Activated naive CD8-positive, alpha-beta T cell treated with anti-CD3 and anti-CD28 coated beads, Interleukin-2, amount 50 U/mL, for 24 hours (primary cell): ENCODE data around the gene GRIN3B.

Source experiments
- ATAC-seq: fragments of 150-1000 bp; cut with Tn5 transposase; one replicate; pipeline ENCODE4 v1.10.0; 2021
- DNase-seq: peaks from one replicate; pipeline ENCODE4 v3.0.0; 2021
- H3K27ac Mint-ChIP-seq: one replicate; pipeline ENCODE4 v1.8.0; 2021; ENCODE audit warnings: mild to moderate bottlenecking, mixed read lengths
- H3K27me3 Mint-ChIP-seq: one replicate; pipeline ENCODE4 v1.8.0; 2021; ENCODE audit warnings: mixed read lengths
- H3K36me3 Mint-ChIP-seq: one replicate; pipeline ENCODE4 v1.8.0; 2021; ENCODE audit warnings: low read depth, mixed read lengths
- H3K4me1 Mint-ChIP-seq: one replicate; pipeline ENCODE4 v1.8.0; 2021; ENCODE audit warnings: mixed read lengths
- H3K4me3 Mint-ChIP-seq: one replicate; pipeline ENCODE4 v1.8.0; 2021; ENCODE audit warnings: mild to moderate bottlenecking, moderate library complexity, mixed read lengths
- H3K9me3 Mint-ChIP-seq: one replicate; pipeline ENCODE4 v1.8.0; 2021; ENCODE audit warnings: mixed read lengths

Gene GRIN3B

DNA sequence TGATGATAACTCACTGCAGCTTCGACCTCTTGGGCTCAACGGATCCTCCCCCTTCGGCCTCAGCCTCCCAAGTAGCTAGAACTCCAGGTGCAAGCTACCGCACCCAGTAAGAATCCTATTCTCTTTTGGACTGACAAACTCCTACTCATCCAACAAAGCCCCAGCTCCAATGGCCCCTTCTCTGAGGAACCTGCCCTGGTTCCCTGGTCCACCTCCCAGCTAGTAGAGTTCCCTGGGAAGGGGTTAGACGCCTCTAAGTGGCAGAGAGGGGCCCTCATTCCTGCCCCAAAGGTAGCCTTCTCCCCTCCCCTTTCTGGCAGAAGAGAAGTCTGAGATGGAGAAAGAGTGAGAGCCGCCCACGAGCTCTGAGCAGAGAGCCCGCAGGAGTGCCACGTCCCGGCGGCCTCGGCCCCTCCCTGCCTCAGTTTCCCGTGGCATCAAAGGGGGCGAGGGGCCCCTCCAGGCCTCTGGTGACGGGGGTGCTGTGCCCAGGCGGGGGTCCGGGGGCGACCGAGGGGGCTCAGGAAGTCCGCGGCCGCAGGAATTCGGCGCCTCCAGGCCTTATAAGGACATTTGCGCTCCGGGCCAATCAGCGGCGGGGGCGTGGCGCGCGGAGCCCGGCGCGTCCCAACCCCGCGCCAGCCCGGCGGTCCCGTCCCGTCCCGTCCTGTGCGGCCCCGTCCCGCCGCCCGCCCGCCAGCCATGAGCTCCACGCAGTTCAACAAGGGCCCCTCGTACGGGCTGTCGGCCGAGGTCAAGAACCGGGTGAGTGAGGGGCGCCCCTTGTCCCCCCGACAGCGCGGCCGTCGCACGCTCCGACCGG lies 26.0 kb downstream of the GRIN3B start, which contains the start of gene CNN2:
Gene CNN2, plus strand, starts transcription at position 649 of the 823 bp plus-strand sequence. Its CDS starts 54 bp downstream, at position 703.
- Mint-ChIP-seq H3K27ac (peak within 1 kb of the TSS; percentile 86), H3K4me3 (peak within 1 kb of the TSS; percentile 83), H3K27me3 (peaks cover 4% of the 10 kb centered on the region), H3K36me3 (peaks cover 2% of the 10 kb centered on the region), H3K4me1 (peaks cover 31% of the 10 kb centered on the region), H3K9me3 (no peaks in the 10 kb centered on the region)
- peak; percentile 77 for DNase-seq
- ATAC-seq, result peak; percentile 69

DNA sequence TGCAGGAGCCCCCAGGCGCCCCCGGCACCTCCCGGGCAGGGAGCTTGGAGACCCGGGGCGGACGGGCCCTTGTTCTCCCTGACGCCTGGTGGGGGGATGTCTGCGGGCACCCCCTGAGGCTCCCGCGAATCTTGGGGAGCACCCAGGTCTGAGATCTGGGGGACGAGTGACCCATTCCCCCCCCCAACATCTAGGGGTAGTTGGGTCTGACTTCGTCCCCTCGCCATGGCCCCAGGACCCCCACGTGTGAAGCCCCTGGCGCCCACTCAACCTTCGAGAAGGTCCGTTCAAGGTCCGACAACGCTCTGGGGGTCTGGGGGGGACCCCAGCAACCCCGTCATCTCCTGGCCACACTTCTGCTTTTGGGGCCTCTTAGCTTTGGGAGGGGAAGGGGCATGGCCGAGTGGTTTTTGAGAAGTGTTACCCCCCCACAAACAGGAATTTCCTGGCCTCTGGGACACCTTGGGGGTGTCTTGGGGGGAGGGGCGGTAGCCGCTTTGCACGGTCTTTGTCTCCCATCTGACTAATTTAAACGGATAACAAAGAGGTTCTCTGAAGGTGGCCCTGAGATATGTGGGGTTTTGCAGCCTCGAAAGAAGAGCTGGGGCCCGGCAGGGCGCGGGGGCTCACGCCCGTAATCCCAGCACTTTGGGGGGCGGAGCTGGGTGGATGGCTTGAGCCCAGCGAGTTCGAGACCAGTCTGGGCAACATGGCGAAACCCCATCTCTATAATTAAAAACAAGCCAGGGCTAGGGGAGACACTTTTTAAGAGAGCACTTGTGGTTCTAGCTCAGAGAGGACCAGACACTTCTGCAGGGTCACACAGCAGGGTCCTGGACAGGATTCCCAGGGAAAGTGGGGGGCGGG lies 26.8 kb downstream of the GRIN3B start:
- Mint-ChIP-seq H3K36me3 (peaks cover under 1% of the 10 kb centered on the region), H3K4me1 (peaks cover 23% of the 10 kb centered on the region), H3K9me3 (no peaks in the 10 kb centered on the region), H3K27me3 (no peaks in the 10 kb centered on the region), H3K4me3 (peak overlapping the region; percentile 83), H3K27ac (peak overlapping the region; percentile 41)
- ATAC-seq, result peak; percentile 21
- peak; percentile 57 for DNase-seq

- DNase-seq (peak; percentile 23), ATAC-seq (peak; percentile 16)
- Mint-ChIP-seq H3K27me3 (no peaks in the 10 kb centered on the region), H3K9me3 (no peaks in the 10 kb centered on the region), H3K4me1 (peaks cover 23% of the 10 kb centered on the region), H3K27ac (no peak overlapping the region), H3K36me3 (peaks cover 6% of the 10 kb centered on the region), H3K4me3 (peak overlapping the region; percentile 83)
Observed at GRCh38 chr19:1027650-1028061, 27.4 kb downstream of the GRIN3B start.

DNA sequence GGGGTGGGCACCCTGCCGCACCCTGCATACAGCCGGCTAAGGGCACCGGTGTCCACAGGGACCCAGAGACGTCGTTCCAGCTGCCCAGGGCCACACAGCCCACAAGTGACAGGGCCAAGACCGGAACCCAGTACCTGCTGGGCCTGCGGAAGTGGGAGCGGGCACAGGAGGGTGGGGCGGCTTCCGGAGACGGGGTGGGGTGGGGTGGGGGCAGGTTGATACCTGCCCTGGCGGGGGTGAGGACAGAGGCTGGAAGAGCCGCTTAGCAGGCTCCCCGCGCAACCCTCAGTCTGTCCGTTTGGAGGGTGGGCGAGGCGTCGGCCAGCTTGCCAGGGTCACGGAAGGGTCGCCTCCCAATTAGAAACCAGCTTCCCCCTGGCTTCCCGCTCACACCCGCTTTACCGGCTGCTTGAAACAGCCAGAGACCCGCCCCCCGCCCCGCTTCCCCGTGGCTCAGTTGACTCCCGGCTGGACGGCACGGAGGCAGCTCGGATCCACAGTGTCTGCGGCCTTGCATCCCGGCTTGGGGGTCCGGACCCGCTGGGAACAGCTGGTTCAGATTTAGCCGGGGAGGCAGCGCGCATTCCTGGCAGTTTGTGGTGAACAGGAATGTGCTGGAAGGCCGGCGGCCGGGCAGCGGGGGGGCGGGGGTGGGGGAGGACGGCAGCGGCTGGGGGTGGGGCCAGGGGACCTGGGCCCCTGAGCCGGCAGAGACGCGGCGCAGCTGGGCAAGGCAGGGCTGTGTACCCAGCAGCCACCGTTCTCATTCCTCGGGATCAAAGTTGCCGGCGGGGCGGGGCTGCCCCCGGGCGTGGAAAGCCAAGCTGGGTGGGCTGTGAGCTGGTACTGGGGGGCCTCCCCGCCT lies 28.1 kb downstream of the GRIN3B start:
- peak overlapping the region; percentile 83 for H3K4me3 Mint-ChIP-seq
- ATAC-seq, result peak; percentile 45
- peaks cover under 1% of the 10 kb centered on the region for H3K9me3 Mint-ChIP-seq
- H3K27ac Mint-ChIP-seq, result no peak overlapping the region
- H3K36me3 Mint-ChIP-seq, result peaks cover 10% of the 10 kb centered on the region
- no peaks in the 10 kb centered on the region for H3K27me3 Mint-ChIP-seq
- peak; percentile 61 for DNase-seq
- H3K4me1 Mint-ChIP-seq, result peaks cover 24% of the 10 kb centered on the region

DNA sequence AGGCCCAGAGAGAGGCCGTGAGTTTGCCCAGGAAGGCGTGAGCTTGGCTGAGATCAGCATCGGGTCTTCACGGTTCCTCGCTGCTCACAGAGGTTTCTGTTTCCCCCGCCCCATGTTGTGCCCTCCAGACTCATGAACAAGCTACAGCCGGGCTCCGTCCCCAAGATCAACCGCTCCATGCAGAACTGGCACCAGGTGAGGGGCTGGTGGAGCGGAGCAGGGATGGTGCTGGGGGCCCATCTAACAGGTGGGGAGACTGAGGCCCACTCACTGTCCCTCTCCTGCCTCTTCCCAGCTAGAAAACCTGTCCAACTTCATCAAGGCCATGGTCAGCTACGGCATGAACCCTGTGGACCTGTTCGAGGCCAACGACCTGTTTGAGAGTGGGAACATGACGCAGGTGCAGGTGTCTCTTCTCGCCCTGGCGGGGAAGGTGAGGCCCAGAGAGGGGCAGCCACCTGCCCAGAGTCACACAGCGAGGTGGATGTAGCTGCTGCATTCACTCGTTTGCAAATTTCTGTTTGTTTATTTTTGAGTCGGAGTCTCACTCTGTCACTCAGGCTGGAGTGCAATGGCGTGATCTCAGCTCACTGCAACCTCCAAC lies 32.1 kb downstream of the GRIN3B start:
- no peak for ATAC-seq
- H3K9me3 Mint-ChIP-seq, result peaks cover 4% of the 10 kb centered on the region
- H3K36me3 Mint-ChIP-seq, result peaks cover 19% of the 10 kb centered on the region
- no peak for DNase-seq
- no peak overlapping the region for H3K4me3 Mint-ChIP-seq
- no peak overlapping the region for H3K27ac Mint-ChIP-seq
- H3K4me1 Mint-ChIP-seq, result peaks cover 20% of the 10 kb centered on the region
- H3K27me3 Mint-ChIP-seq, result no peaks in the 10 kb centered on the region

DNA sequence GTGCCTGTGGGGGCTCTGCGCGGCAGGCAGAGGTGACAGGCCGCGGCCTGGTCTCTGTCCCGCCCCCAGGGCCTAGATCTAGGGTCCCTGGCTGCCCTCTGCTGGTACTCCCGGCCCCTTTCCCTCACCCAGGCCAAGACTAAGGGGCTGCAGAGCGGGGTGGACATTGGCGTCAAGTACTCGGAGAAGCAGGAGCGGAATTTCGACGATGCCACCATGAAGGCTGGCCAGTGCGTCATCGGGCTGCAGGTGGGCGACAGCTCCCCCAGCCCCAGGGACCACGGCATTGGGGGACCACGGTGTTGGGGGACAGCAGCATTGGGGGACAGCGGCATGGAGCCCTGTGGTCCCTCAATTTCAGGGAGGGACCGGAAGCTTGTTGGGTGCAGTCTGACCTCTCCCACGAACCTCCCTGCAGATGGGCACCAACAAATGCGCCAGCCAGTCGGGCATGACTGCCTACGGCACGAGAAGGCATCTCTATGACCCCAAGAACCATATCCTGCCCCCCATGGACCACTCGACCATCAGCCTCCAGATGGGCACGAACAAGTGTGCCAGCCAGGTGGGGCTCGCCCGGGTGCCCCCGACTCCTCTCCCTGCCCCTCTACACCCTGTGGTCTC lies 35.9 kb downstream of the GRIN3B start:
- peaks cover 26% of the 10 kb centered on the region for H3K36me3 Mint-ChIP-seq
- H3K4me3 Mint-ChIP-seq, result no peak overlapping the region
- ATAC-seq (no peak), DNase-seq (no peak)
- H3K4me1 Mint-ChIP-seq, result peaks cover 39% of the 10 kb centered on the region
- H3K27me3 Mint-ChIP-seq, result no peaks in the 10 kb centered on the region
- peaks cover 4% of the 10 kb centered on the region for H3K9me3 Mint-ChIP-seq
- no peak overlapping the region for H3K27ac Mint-ChIP-seq

- Mint-ChIP-seq H3K4me1 (peaks cover 43% of the 10 kb centered on the region), H3K4me3 (peak overlapping the region; percentile 57), H3K27me3 (no peaks in the 10 kb centered on the region), H3K9me3 (peaks cover 4% of the 10 kb centered on the region), H3K36me3 (peaks cover 20% of the 10 kb centered on the region), H3K27ac (peak overlapping the region; percentile 62)
- DNase-seq (no peak), ATAC-seq (no peak)
Observed at GRCh38 chr19:1037621-1038064, 37.4 kb downstream of the GRIN3B start.

GRCh38 chr19:1038978-1039645 lies 38.9 kb downstream of the GRIN3B start:
- Mint-ChIP-seq H3K27ac (peak overlapping the region; percentile 65), H3K4me3 (peak overlapping the region; percentile 87), H3K9me3 (no peaks in the 10 kb centered on the region), H3K4me1 (peaks cover 41% of the 10 kb centered on the region), H3K36me3 (peaks cover 13% of the 10 kb centered on the region), H3K27me3 (no peaks in the 10 kb centered on the region)
- ATAC-seq (no peak), DNase-seq (no peak)

DNA sequence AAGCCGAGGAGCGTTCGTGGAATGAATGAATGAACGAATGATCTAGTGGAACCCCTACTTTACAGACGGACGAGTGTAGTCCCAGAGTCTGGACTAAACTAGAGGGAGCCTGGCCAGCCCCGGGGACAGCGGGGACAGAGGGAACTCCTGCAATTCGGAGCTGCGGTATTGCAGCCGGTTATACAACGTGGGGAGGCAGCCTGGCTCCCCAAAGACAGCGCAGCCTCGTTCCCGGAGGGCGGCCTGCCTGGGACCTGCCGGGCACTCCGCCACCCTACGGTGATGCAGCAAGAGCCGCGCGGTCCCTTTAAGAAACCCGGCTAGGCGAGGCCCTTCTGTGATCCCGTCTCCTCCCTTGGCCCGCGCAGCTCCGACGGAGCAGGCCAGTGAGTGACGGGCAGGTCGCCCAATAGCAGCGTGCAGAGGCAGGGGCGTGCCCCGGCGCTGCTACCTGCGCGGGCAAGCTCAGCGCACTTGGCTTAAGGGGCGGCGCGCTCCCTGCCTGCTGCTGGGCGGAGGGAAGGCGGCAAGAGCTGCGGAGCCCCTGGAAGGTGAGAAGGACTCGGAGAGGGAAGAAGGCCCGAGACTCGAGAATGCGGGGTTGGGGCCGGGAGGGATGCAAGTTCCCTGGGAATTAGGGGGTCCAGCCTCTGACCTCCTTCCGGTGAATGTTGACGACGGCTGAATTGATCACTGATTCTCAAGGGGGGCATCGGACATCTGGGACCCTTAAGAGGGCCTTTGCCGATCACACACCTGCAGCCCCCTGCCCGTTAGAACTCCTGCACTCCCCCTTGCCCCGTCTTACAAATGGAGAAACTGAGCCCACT lies 39.6 kb downstream of the GRIN3B start, which contains the start of gene ABCA7:
Gene ABCA7, plus strand, starts transcription at position 462 of the 830 bp plus-strand sequence. CDS start 1,255 bp downstream, outside the sequence.
- H3K36me3 Mint-ChIP-seq, result peaks cover 13% of the 10 kb centered on the region
- no peaks in the 10 kb centered on the region for H3K9me3 Mint-ChIP-seq
- ATAC-seq (peak; percentile 97), DNase-seq (peak; percentile 100)
- peak within 1 kb of the TSS; percentile 65 for H3K27ac Mint-ChIP-seq
- no peaks in the 10 kb centered on the region for H3K27me3 Mint-ChIP-seq
- peak within 1 kb of the TSS; percentile 87 for H3K4me3 Mint-ChIP-seq
- H3K4me1 Mint-ChIP-seq, result peaks cover 41% of the 10 kb centered on the region

DNA sequence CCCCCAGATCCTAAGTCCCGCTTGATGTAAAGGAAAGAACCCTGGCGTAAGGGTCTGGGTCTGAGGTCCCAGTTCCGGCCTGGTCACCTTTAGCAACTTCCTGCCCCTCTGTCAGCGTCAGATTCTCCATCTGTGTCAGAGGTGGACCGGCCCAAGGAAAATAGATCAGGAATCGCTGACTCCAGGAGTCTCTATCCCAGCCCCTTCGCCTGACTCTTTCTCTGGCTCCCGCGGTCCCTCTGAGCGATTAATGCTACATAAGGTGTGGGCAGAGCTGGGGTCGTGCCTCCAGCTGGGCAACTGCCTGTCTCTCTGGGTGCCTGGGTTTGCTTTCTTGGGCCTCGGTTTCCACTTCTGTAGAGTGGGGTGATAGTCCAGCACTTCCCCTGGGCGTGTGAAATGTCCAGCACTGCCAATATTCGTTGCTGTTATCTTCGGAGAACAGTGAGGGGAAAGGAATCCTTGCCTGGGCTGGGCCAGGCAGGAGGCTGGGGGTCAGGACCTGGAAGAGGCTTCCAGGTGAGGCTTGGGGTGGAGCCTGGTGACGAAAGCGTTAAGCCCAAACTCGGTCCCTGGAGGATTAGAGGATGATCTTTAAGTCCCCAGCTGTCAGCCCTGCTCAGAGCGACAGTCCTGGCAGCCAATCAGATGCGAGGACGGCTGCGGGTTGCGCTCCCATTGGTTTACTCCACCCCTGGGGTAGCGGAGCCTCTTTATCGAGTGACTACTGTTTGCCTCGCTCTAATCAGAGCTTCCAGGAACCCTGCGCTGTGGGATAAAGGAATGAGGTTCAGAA lies 40.5 kb downstream of the GRIN3B start:
- peak; percentile 89 for DNase-seq
- no peaks in the 10 kb centered on the region for H3K9me3 Mint-ChIP-seq
- H3K27me3 Mint-ChIP-seq, result no peaks in the 10 kb centered on the region
- ATAC-seq, result peak; percentile 66
- H3K27ac Mint-ChIP-seq, result peak overlapping the region; percentile 54
- H3K4me3 Mint-ChIP-seq, result peak overlapping the region; percentile 87
- peaks cover 41% of the 10 kb centered on the region for H3K4me1 Mint-ChIP-seq
- peaks cover 10% of the 10 kb centered on the region for H3K36me3 Mint-ChIP-seq

GRCh38 chr19:1041272-1041834 lies 41.1 kb downstream of the GRIN3B start:
- H3K27me3 Mint-ChIP-seq, result no peaks in the 10 kb centered on the region
- peaks cover 40% of the 10 kb centered on the region for H3K4me1 Mint-ChIP-seq
- ATAC-seq, result no peak
- H3K36me3 Mint-ChIP-seq, result peaks cover 9% of the 10 kb centered on the region
- H3K27ac Mint-ChIP-seq, result no peak overlapping the region
- no peak for DNase-seq
- no peaks in the 10 kb centered on the region for H3K9me3 Mint-ChIP-seq
- H3K4me3 Mint-ChIP-seq, result peak overlapping the region; percentile 87
